Panc1 (cell line): Measurements from ENCODE around the gene B4GALT3. TPM values are rescaled to one million over a fixed set of nuclear protein-coding genes. Genes with fewer than 3 reads are reported as not detected.
A peak's percentile ranks its signal among the peaks of the same experiment; 100 is the strongest.

Experiments
- ATAC-seq: fragments of 200-7000 bp; cut with Tn5 transposase; 2 replicates; pipeline ENCODE4 v1.9.1; 2020; ENCODE audit warnings: mild to moderate bottlenecking, moderate library complexity
- BruUV-seq: library from RNA; stranded (reverse); fragments of 400-500 nt; replicated peaks from 2 replicates; lab custom pipeline; 2021; lab: Mats Ljungman, UMichigan
- CTCF ChIA-PET: fragments of 300-600 bp; sonication (Branson Sonifier 250); formaldehyde crosslinking; loops from one replicate; lab custom pipeline; 2022; ENCODE audit warnings: antibody characterized with exemption; lab: Charles Lee
- POLR2A ChIA-PET: fragments of 300-600 bp; sonication (Branson Sonifier 250); formaldehyde crosslinking; loops from one replicate; lab custom pipeline; 2022; ENCODE audit warnings: antibody characterized with exemption; lab: Charles Lee
- DNase-seq: peaks from one replicate; pipeline ENCODE4 v3.0.0-alpha.2; 2010; ENCODE audit warnings: low read depth, low spot score
- H3K27ac ChIP-seq: 2 replicates; pipeline ENCODE4 v1.5.1; 2011; ENCODE audit warnings: mild to moderate bottlenecking, low read length, inconsistent platforms
- H3K27me3 ChIP-seq: fragments of 200-500 bp; sonication (Bioruptor generic); 2 replicates; pipeline ENCODE4 v1.6.0; 2014; ENCODE audit warnings: low read length, inconsistent platforms; ENCODE audit not compliant: control insufficient read depth, insufficient read depth
- H3K36me3 ChIP-seq: fragments of 200-500 bp; sonication (Bioruptor generic); 2 replicates; pipeline ENCODE4 v1.5.1; 2014; ENCODE audit warnings: inconsistent platforms, mild to moderate bottlenecking, low read length, moderate library complexity; ENCODE audit not compliant: control insufficient read depth, insufficient read depth
- H3K4me1 ChIP-seq: 2 replicates; pipeline ENCODE4 v1.5.1; 2011; ENCODE audit warnings: inconsistent platforms, mild to moderate bottlenecking, low read length, moderate library complexity; ENCODE audit not compliant: control insufficient read depth, insufficient read depth
- H3K4me3 ChIP-seq, 2 experiments: 2 replicates each; pipeline ENCODE4 v1.5.1; 2011 to 2012; ENCODE audit warnings: low read depth in 2 of 2, low read length in 2 of 2, mild to moderate bottlenecking in 2 of 2, inconsistent platforms in 1 of 2, moderate library complexity in 1 of 2
- H3K9me3 ChIP-seq: fragments of 200-500 bp; sonication (Bioruptor generic); 2 replicates; pipeline ENCODE4 v1.5.1; 2014; ENCODE audit warnings: low read depth, mild to moderate bottlenecking, inconsistent platforms, low read length, moderate library complexity; ENCODE audit not compliant: control insufficient read depth, insufficient read depth
- CTCF ChIP-seq: fragments of 450-650 bp; IDR thresholded peaks from 2 replicates; pipeline ENCODE4 v1.5.1; 2017; ENCODE audit warnings: mild to moderate bottlenecking
- POLR2AphosphoS5 ChIP-seq: IDR thresholded peaks from 2 replicates; pipeline ENCODE4 v1.6.1; 2012; ENCODE audit warnings: mild to moderate bottlenecking, low read depth, low read length, moderate library complexity
- REST ChIP-seq, 2 experiments: IDR thresholded peaks; 2 replicates each; pipeline ENCODE4 v1.6.1; 2011 to 2012; ENCODE audit warnings: low read depth in 2 of 2, control low read depth in 1 of 2, low read length in 1 of 2, mild to moderate bottlenecking in 1 of 2, moderate library complexity in 1 of 2; ENCODE audit not compliant: insufficient read depth in 1 of 2
- SIN3A ChIP-seq: IDR thresholded peaks from 2 replicates; pipeline ENCODE4 v1.6.1; 2012; ENCODE audit warnings: low read depth, mild to moderate bottlenecking, low read length, moderate library complexity, borderline replicate concordance; ENCODE audit not compliant: insufficient read depth
- TCF7L2 ChIP-seq: IDR thresholded peaks from 2 replicates; pipeline ENCODE4 v1.6.1; 2011; ENCODE audit warnings: mild to moderate bottlenecking, low read depth, low read length, inconsistent platforms
- in situ Hi-C: cut with HindIII; loops from 2 replicates; pipeline ENCODE4 v1.10.0; 2016; ENCODE audit warnings: low sequenced_read_pairs, low pct_unique_long_range_greater_than_20kb
- intact Hi-C: fragments of 100-400 bp; cut with micrococcal nuclease; formaldehyde crosslinking; loops from one replicate; pipeline ENCODE4 v1.10.0; 2022; ENCODE audit not compliant: unreplicated experiment
- total RNA-seq: library from RNA; stranded (reverse); gene quantifications from one replicate; pipeline ENCODE4 v1.2.1, GENCODE V29; 2021; ENCODE audit not compliant: unreplicated experiment

B4GALT3 gene
- total RNA-seq, 1 experiment from 2014 or later: 28.6 TPM

GRCh38 chr1:161200992-161201835, 23.9 kb upstream of the B4GALT3 start:
- Histone ChIP-seq H3K36me3 (peaks cover 2% of the 10 kb centered on the region), H3K4me1 (peaks cover 38% of the 10 kb centered on the region), H3K27ac (peak overlapping the region; percentile 96), H3K4me3 (peak overlapping the region; percentile 72 to 98), H3K27me3 (no peaks in the 10 kb centered on the region), H3K9me3 (no peaks in the 10 kb centered on the region)
- CTCF ChIA-PET: interaction anchor here (0.5 to 0.7 kb wide), 3 partner anchors 28 to 181 kb away, joined by 3 read pairs; no protein-coding TSS in a partner anchor
- no TSS peak for BruUV-seq
- POLR2A ChIA-PET: interaction anchor here (0.6 to 2.0 kb wide), 4 partner anchors 18 to 143 kb away, joined by 3 to 11 read pairs (median 3); partner anchors contain the start of gene TOMM40L
- ATAC-seq: no peak; the same call in 1 of the 2 replicates
- DNase-seq: no peak
- intact Hi-C loops: no loop called here
- in situ Hi-C loops: loop anchor here (25.0 kb wide), 1 partner anchor 186 kb away; no protein-coding TSS in a partner anchor
- TF ChIP-seq SIN3A (no peak), REST (IDR thresholded peaks at IDR 0.05; ENCODE audit: insufficient read depth in 1 of 2, low read depth in 2 of 2, low read length in 1 of 2) (no peak), POLR2AphosphoS5 (no peak), TCF7L2 (no peak), CTCF (no peak)

GRCh38 chr1:161200421-161200991, 23.2 kb upstream of the B4GALT3 start:
- in situ Hi-C loops (loop anchor here (25.0 kb wide), 1 partner anchor 187 kb away; no protein-coding TSS in a partner anchor), intact Hi-C loops (no loop called here)
- Histone ChIP-seq H3K36me3 (no peaks in the 10 kb centered on the region; the same call in 1 of the 2 replicates), H3K27ac (peak overlapping the region; percentile 96), H3K4me3 (no peak overlapping the region), H3K9me3 (no peaks in the 10 kb centered on the region), H3K4me1 (peaks cover 38% of the 10 kb centered on the region), H3K27me3 (no peaks in the 10 kb centered on the region)
- no TSS peak for BruUV-seq
- ChIA-PET POLR2A (no interaction called here), CTCF (no interaction called here)
- DNase-seq (no peak), ATAC-seq (no peak)
- no peak for TF ChIP-seq CTCF
- no peak for TF ChIP-seq POLR2AphosphoS5
- TF ChIP-seq REST (IDR thresholded peaks at IDR 0.05; ENCODE audit: insufficient read depth in 1 of 2, low read depth in 2 of 2, low read length in 1 of 2): no peak
- no peak for TF ChIP-seq TCF7L2
- TF ChIP-seq SIN3A: no peak
